SU-DHL-6 (cell line): Measurements from ENCODE around the gene KCNT2.

Experiments
- H2AFZ ChIP-seq: fragments of 200-600 bp; sonication (generic); 2 replicates; pipeline ENCODE4 v1.6.1; 2014; ENCODE audit warnings: low read depth, mild to moderate bottlenecking, moderate library complexity, mixed read lengths, antibody characterized with exemption, low read length; ENCODE audit not compliant: severe bottlenecking
- H3F3A ChIP-seq: fragments of 200-600 bp; shearing (Covaris generic); 2 replicates; pipeline ENCODE4 v1.6.0; 2016; ENCODE audit warnings: antibody characterized with exemption, mild to moderate bottlenecking; ENCODE audit not compliant: insufficient read depth
- H3K27ac ChIP-seq: fragments of 200-600 bp; sonication (generic); 2 replicates; pipeline ENCODE4 v1.5.1; 2016; ENCODE audit warnings: low read depth, mild to moderate bottlenecking, low read length, moderate library complexity, mixed read lengths
- H3K27me3 ChIP-seq: fragments of 200-600 bp; sonication (generic), shearing (Covaris generic); 2 replicates; pipeline ENCODE4 v1.6.0; 2014; ENCODE audit warnings: mild to moderate bottlenecking, low read length
- H3K36me3 ChIP-seq: fragments of 200-600 bp; sonication (generic); 2 replicates; pipeline ENCODE4 v1.6.1; 2014; ENCODE audit warnings: mild to moderate bottlenecking, low read length, mixed read lengths
- H3K4me2 ChIP-seq: fragments of 300-600, 200-600 bp; shearing (Covaris generic), sonication (generic); 2 replicates; pipeline ENCODE4 v1.6.0; 2014; ENCODE audit warnings: low read length, low read depth, mild to moderate bottlenecking; ENCODE audit not compliant: poor library complexity, severe bottlenecking
- H3K4me3 ChIP-seq: fragments of 200-600 bp; sonication (generic); 2 replicates; pipeline ENCODE4 v1.5.1; 2014; ENCODE audit warnings: antibody characterized with exemption, low read length, mild to moderate bottlenecking, mixed read lengths; ENCODE audit not compliant: insufficient read depth, poor library complexity, severe bottlenecking
- H3K79me2 ChIP-seq: fragments of 200-600 bp; sonication (generic); 2 replicates; pipeline ENCODE4 v1.6.1; 2014; ENCODE audit warnings: mild to moderate bottlenecking, low read length, moderate library complexity; ENCODE audit not compliant: insufficient read depth
- H3K9ac ChIP-seq: fragments of 200-600 bp; sonication (generic); 2 replicates; pipeline ENCODE4 v1.7.0; 2014; ENCODE audit warnings: mild to moderate bottlenecking, low read length
- H3K9me2 ChIP-seq: fragments of 200-600 bp; sonication (generic); replicated peaks from 2 replicates; pipeline ENCODE4 v1.6.1; 2014; ENCODE audit warnings: low read length; ENCODE audit not compliant: insufficient read depth
- H3K9me3 ChIP-seq: fragments of 200-600 bp; sonication (generic); 2 replicates; pipeline ENCODE4 v1.6.1; 2014; ENCODE audit warnings: low read length, mixed read lengths; ENCODE audit not compliant: insufficient read depth
- H4K20me1 ChIP-seq: fragments of 200-600 bp; sonication (generic); 2 replicates; pipeline ENCODE4 v1.6.1; 2014; ENCODE audit warnings: low read depth, mild to moderate bottlenecking, antibody characterized with exemption, low read length, moderate library complexity, mixed read lengths
- CTCF ChIP-seq: fragments of 200-600 bp; sonication (generic); IDR thresholded peaks from one replicate; pipeline ENCODE4 v1.5.1; 2017; ENCODE audit warnings: antibody characterized with exemption, mild to moderate bottlenecking, low read length, moderate library complexity; ENCODE audit not compliant: insufficient read depth, poor library complexity, severe bottlenecking
- EZH2phosphoT487 ChIP-seq: fragments of 200-600 bp; sonication (generic), shearing (Covaris generic); conservative IDR thresholded peaks from 2 replicates; pipeline ENCODE4 v1.6.1; 2018; ENCODE audit warnings: mild to moderate bottlenecking, antibody characterized with exemption, low read length, moderate library complexity, mixed read lengths

KCNT2 gene

GRCh38 chr1:196593955-196594354, 14.3 kb downstream of the KCNT2 start:
- no peak overlapping the region for H3K4me2 ChIP-seq
- H2AFZ ChIP-seq = no peak overlapping the region
- H3K79me2 ChIP-seq = no peaks in the 10 kb centered on the region
- H3K27ac ChIP-seq = no peak overlapping the region
- no peaks in the 10 kb centered on the region for H4K20me1 ChIP-seq
- H3K27me3 ChIP-seq = no peaks in the 10 kb centered on the region
- H3K9me3 ChIP-seq = no peaks in the 10 kb centered on the region
- TF ChIP-seq EZH2phosphoT487 (no peak), CTCF (no peak)
- no peaks in the 10 kb centered on the region for H3K36me3 ChIP-seq
- no peak overlapping the region for H3K9ac ChIP-seq
- H3K4me3 ChIP-seq = no peak overlapping the region
- H3F3A ChIP-seq = no peaks in the 10 kb centered on the region
- no peaks in the 10 kb centered on the region for H3K9me2 ChIP-seq

- TF ChIP-seq EZH2phosphoT487 = no peak
- no peak for TF ChIP-seq CTCF
- Histone ChIP-seq H3K9ac (no peak overlapping the region), H3K27ac (no peak overlapping the region), H3K9me2 (no peaks in the 10 kb centered on the region), H3K4me2 (no peak overlapping the region), H3K9me3 (no peaks in the 10 kb centered on the region), H2AFZ (peak overlapping the region; percentile 29), H3K4me3 (no peak overlapping the region), H3F3A (no peaks in the 10 kb centered on the region), H3K79me2 (no peaks in the 10 kb centered on the region), H3K27me3 (no peaks in the 10 kb centered on the region), H4K20me1 (no peaks in the 10 kb centered on the region), H3K36me3 (no peaks in the 10 kb centered on the region)
Observed at GRCh38 chr1:196590959-196591358, 17.3 kb downstream of the KCNT2 start.

GRCh38 chr1:196590012-196590708, 18.1 kb downstream of the KCNT2 start:
- no peaks in the 10 kb centered on the region for H3K27me3 ChIP-seq
- peak overlapping the region; percentile 60 for H2AFZ ChIP-seq
- H4K20me1 ChIP-seq = no peaks in the 10 kb centered on the region
- no peaks in the 10 kb centered on the region for H3K9me2 ChIP-seq
- no peaks in the 10 kb centered on the region for H3K9me3 ChIP-seq
- no peak overlapping the region for H3K4me2 ChIP-seq
- H3K4me3 ChIP-seq = no peak overlapping the region
- TF ChIP-seq CTCF (no peak), EZH2phosphoT487 (no peak)
- no peaks in the 10 kb centered on the region for H3F3A ChIP-seq
- no peaks in the 10 kb centered on the region for H3K36me3 ChIP-seq
- H3K79me2 ChIP-seq = no peaks in the 10 kb centered on the region
- H3K9ac ChIP-seq = no peak overlapping the region
- no peak overlapping the region for H3K27ac ChIP-seq
